Liver (tissue), 9 donors: Measurements from ENCODE around the gene CXCL17. TPM values are rescaled to one million over a fixed set of nuclear protein-coding genes. Genes with fewer than 3 reads are reported as not detected.

ENCODE experiments used
- DNase-seq: peaks from one replicate; pipeline ENCODE4 v3.0.0-alpha.2; 2017; ENCODE audit warnings: low spot score
- H3K27ac ChIP-seq, 2 donors: one replicate each; pipeline ENCODE4 v1.7.0; 2013; ENCODE audit warnings: inconsistent platforms in 2 of 2, low read length in 2 of 2, control low read depth in 1 of 2, low read depth in 1 of 2, mild to moderate bottlenecking in 1 of 2
- H3K27me3 ChIP-seq, 4 donors: one replicate each; pipeline versions ENCODE4 v1.6.1 to v1.7.0; 2013; ENCODE audit warnings: low read length in 3 of 4, inconsistent platforms in 1 of 4, mild to moderate bottlenecking in 1 of 4, moderate library complexity in 1 of 4; ENCODE audit not compliant: control insufficient read depth in 4 of 4, insufficient read depth in 4 of 4
- H3K36me3 ChIP-seq, 4 donors: one replicate each; pipeline versions ENCODE4 v1.6.1 to v1.7.0; 2013; ENCODE audit warnings: low read length in 3 of 4, mild to moderate bottlenecking in 3 of 4, low read depth in 1 of 4, moderate library complexity in 1 of 4; ENCODE audit not compliant: control insufficient read depth in 4 of 4, insufficient read depth in 3 of 4
- H3K4me1 ChIP-seq, 4 donors: one replicate each; pipeline versions ENCODE4 v1.6.1 to v1.7.0; 2013; ENCODE audit warnings: low read length in 3 of 4, mild to moderate bottlenecking in 3 of 4, moderate library complexity in 1 of 4; ENCODE audit not compliant: control insufficient read depth in 4 of 4, insufficient read depth in 4 of 4
- H3K4me3 ChIP-seq, 3 donors: one replicate each; pipeline versions ENCODE4 v1.6.1 to v1.7.0; 2013; ENCODE audit warnings: low read length in 3 of 3, control low read depth in 1 of 3, low read depth in 1 of 3, mild to moderate bottlenecking in 1 of 3
- H3K9ac ChIP-seq, 2 donors: one replicate each; pipeline ENCODE4 v1.7.0; 2013; ENCODE audit warnings: low read length in 2 of 2, mild to moderate bottlenecking in 2 of 2, moderate library complexity in 2 of 2, control low read depth in 1 of 2, low read depth in 1 of 2
- H3K9me3 ChIP-seq, 4 donors: one replicate each; pipeline versions ENCODE4 v1.6.1 to v1.7.0; 2013; ENCODE audit warnings: low read length in 3 of 4; ENCODE audit not compliant: control insufficient read depth in 4 of 4
- EGR1 ChIP-seq, 2 donors: IDR thresholded peaks; 2 replicates each; pipeline ENCODE4 v1.6.1; 2016 to 2018; ENCODE audit warnings: antibody characterized with exemption in 2 of 2, low read depth in 2 of 2
- FOXA1 ChIP-seq: IDR thresholded peaks from 2 replicates; pipeline ENCODE4 v1.6.1; 2016; ENCODE audit warnings: antibody characterized with exemption
- FOXA2 ChIP-seq: IDR thresholded peaks from 2 replicates; pipeline ENCODE4 v1.6.1; 2016; ENCODE audit warnings: antibody characterized with exemption
- GABPA ChIP-seq, 2 donors: IDR thresholded peaks in 1 of 2; conservative IDR thresholded peaks in 1 of 2; 2 replicates each; pipeline ENCODE4 v1.6.1; 2016; ENCODE audit warnings: antibody characterized with exemption in 2 of 2, mild to moderate bottlenecking in 1 of 2, moderate library complexity in 1 of 2
- HNF4A ChIP-seq, 2 donors: conservative IDR thresholded peaks; 2 replicates each; pipeline ENCODE4 v1.6.1; 2016; ENCODE audit warnings: antibody characterized with exemption in 2 of 2, mild to moderate bottlenecking in 2 of 2
- HNF4G ChIP-seq: IDR thresholded peaks from 2 replicates; pipeline ENCODE4 v1.6.1; 2016; ENCODE audit warnings: antibody characterized with exemption
- JUND ChIP-seq, 2 donors: IDR thresholded peaks; 2 replicates each; pipeline ENCODE4 v1.6.1; 2016; ENCODE audit warnings: antibody characterized with exemption in 2 of 2
- NR2F2 ChIP-seq: IDR thresholded peaks from 2 replicates; pipeline ENCODE4 v1.6.1; 2016; ENCODE audit warnings: antibody characterized with exemption
- RAD21 ChIP-seq, 2 donors: IDR thresholded peaks; 2 replicates each; pipeline ENCODE4 v1.6.1; 2016; ENCODE audit warnings: antibody characterized with exemption in 2 of 2, mild to moderate bottlenecking in 2 of 2
- RXRA ChIP-seq, 2 donors: IDR thresholded peaks; 2 replicates each; pipeline ENCODE4 v1.6.1; 2017 to 2018; ENCODE audit warnings: antibody characterized with exemption in 2 of 2, mild to moderate bottlenecking in 1 of 2
- TAF1 ChIP-seq: conservative IDR thresholded peaks from 2 replicates; pipeline ENCODE4 v1.6.1; 2016; ENCODE audit warnings: antibody characterized with exemption, mild to moderate bottlenecking
- YY1 ChIP-seq: IDR thresholded peaks from 2 replicates; pipeline ENCODE4 v1.6.1; 2016; ENCODE audit warnings: antibody characterized with exemption, mild to moderate bottlenecking
- WGBS: extraction: QIAGEN DNeasy Blood & Tissue Kit; methylation state at CpG from one replicate; pipeline ENCODE4 v1.1.7; 2013; 5-methylcytosine and 5-hydroxymethylcytosine counted together
- polyA plus RNA-seq, 2 donors: library from polyadenylated mRNA; stranded (reverse) in 1 of 2; unstranded in 1 of 2; fragments of 200-250 nt in 1 of 2; fragments of >200 nt in 1 of 2; fragmentation: Nextera tagmentation in 1 of 2; extraction: Ambion mirVana in 1 of 2; gene quantifications; one replicate each; pipeline versions ENCODE4 v1.2.1 to v1.2.3, GENCODE V29; 2013 to 2015
- total RNA-seq, 2 donors: library from RNA; depleted of rRNA; stranded (reverse); fragments of >200 nt; gene quantifications; one replicate each; pipeline ENCODE4 v1.2.3, GENCODE V29; 2014
- TF ChIP-seq, protein P1 (sequence below): IDR thresholded peaks from 2 replicates; pipeline ENCODE4 v1.6.1; 2016; ENCODE audit warnings: antibody characterized with exemption
- TF ChIP-seq, protein P2 (sequence below): IDR thresholded peaks from 2 replicates; pipeline ENCODE4 v1.6.1; 2016; ENCODE audit warnings: antibody characterized with exemption
- TF ChIP-seq, protein P3 (sequence below): fragments of 150-350 bp; IDR thresholded peaks from 2 replicates; pipeline ENCODE4 v1.5.1; 2017; ENCODE audit warnings: improper control_type of control experiment, low read depth, low read length; ENCODE audit not compliant: missing input control
- TF ChIP-seq, protein P4 (sequence below): IDR thresholded peaks from 2 replicates; pipeline ENCODE4 v1.6.1; 2016; ENCODE audit warnings: antibody characterized with exemption
- donor health status: healthy.
- donor health status: healthy.
- donor health status: healthy.
- donor health status: healthy.
- donor health status: healthy.

The CXCL17 gene
- total and polyA plus RNA-seq, 4 donors: 0.10 to 0.93 TPM; not detected in 2

DNA sequence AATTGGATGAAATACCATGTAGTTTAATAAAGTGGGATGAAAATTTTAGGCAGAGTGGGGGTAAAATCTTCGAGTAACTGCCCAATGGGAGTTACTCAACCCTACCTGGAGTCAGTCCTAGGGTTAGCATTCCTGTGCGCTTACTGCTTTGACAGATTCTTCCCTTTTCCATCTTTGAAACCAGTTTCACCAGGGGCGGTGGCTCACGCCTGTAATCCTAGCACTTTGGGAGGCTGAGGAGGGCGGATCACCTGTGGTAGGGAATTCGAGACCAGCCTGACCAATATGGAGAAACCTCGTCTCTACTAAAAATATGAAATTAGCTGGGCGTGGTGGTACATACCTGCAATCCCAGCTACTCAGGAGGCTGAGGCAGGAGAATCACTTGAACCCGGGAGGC lies 37.0 kb upstream of the CXCL17 start:
- Histone ChIP-seq H3K27ac (no peak overlapping the region), H3K4me1 (peaks cover 4 to 14% (median 8%) of the 10 kb centered on the region in 4 donors), H3K4me3 (no peak overlapping the region), H3K36me3 (no peaks in the 10 kb centered on the region), H3K9me3 (no peaks in the 10 kb centered on the region), H3K27me3 (no peaks in the 10 kb centered on the region), H3K9ac (no peak overlapping the region)
- DNase-seq: no peak
- TF ChIP-seq RAD21 (IDR thresholded peaks at IDR 0.05) (no peak), GABPA (IDR thresholded peaks at IDR 0.05 in 1 of 2, conservative IDR thresholded peaks at IDR 0.05 in 1 of 2) (no peak), HNF4A (conservative IDR thresholded peaks at IDR 0.05) (no peak), JUND (IDR thresholded peaks at IDR 0.05) (no peak), HNF4G (no peak), FOXA1 (no peak), FOXA2 (no peak), EGR1 (IDR thresholded peaks at IDR 0.05; ENCODE audit: low read depth in 2 of 2) (no peak), TAF1 (no peak), NR2F2 (no peak)
- TF ChIP-seq, protein P1, sequence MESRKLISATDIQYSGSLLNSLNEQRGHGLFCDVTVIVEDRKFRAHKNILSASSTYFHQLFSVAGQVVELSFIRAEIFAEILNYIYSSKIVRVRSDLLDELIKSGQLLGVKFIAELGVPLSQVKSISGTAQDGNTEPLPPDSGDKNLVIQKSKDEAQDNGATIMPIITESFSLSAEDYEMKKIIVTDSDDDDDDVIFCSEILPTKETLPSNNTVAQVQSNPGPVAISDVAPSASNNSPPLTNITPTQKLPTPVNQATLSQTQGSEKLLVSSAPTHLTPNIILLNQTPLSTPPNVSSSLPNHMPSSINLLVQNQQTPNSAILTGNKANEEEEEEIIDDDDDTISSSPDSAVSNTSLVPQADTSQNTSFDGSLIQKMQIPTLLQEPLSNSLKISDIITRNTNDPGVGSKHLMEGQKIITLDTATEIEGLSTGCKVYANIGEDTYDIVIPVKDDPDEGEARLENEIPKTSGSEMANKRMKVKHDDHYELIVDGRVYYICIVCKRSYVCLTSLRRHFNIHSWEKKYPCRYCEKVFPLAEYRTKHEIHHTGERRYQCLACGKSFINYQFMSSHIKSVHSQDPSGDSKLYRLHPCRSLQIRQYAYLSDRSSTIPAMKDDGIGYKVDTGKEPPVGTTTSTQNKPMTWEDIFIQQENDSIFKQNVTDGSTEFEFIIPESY: no peak
- TF ChIP-seq, protein P2, sequence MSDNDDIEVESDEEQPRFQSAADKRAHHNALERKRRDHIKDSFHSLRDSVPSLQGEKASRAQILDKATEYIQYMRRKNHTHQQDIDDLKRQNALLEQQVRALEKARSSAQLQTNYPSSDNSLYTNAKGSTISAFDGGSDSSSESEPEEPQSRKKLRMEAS: no peak
- TF ChIP-seq, protein P3, sequence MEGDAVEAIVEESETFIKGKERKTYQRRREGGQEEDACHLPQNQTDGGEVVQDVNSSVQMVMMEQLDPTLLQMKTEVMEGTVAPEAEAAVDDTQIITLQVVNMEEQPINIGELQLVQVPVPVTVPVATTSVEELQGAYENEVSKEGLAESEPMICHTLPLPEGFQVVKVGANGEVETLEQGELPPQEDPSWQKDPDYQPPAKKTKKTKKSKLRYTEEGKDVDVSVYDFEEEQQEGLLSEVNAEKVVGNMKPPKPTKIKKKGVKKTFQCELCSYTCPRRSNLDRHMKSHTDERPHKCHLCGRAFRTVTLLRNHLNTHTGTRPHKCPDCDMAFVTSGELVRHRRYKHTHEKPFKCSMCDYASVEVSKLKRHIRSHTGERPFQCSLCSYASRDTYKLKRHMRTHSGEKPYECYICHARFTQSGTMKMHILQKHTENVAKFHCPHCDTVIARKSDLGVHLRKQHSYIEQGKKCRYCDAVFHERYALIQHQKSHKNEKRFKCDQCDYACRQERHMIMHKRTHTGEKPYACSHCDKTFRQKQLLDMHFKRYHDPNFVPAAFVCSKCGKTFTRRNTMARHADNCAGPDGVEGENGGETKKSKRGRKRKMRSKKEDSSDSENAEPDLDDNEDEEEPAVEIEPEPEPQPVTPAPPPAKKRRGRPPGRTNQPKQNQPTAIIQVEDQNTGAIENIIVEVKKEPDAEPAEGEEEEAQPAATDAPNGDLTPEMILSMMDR: no peak
- WGBS: 96% methylated on average over 9 of the region's 9 CpGs

DNA sequence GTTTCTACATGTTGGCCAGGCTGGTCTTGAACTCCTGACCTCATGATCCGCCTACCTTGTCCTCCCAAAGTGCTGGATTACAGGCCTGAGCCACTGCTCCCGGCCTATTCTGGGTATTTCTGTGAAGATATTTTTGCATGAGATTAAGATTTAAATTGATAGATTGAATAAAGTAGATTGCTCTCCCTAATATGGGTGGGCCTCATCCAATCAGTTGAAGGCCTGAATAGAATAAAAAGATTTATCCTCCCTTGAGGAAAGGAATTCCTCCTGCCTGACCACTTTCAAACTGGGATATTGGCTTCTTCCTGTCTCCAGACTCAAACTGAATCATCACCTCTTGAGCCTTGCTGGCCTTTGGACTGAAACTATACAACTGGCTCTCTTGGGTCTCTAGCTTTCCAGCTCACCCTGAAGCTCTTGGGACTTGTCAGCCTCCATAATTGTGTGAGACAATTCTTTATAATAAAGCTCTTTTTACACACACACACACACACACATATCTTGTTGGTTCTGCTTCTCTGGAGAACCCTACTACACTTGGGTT lies 36.1 kb upstream of the CXCL17 start:
- Histone ChIP-seq H3K36me3 (no peaks in the 10 kb centered on the region), H3K9ac (no peak overlapping the region), H3K4me3 (no peak overlapping the region), H3K9me3 (no peaks in the 10 kb centered on the region), H3K27me3 (no peaks in the 10 kb centered on the region), H3K4me1 (peaks cover 4 to 14% (median 8%) of the 10 kb centered on the region in 4 donors), H3K27ac (no peak overlapping the region)
- TF ChIP-seq EGR1 (IDR thresholded peaks at IDR 0.05; ENCODE audit: low read depth in 2 of 2) (no peak), NR2F2 (no peak), JUND (IDR thresholded peaks at IDR 0.05) (no peak), HNF4A (conservative IDR thresholded peaks at IDR 0.05) (no peak), FOXA1 (no peak), HNF4G (no peak), FOXA2 (no peak), YY1 (no peak), RAD21 (IDR thresholded peaks at IDR 0.05) (no peak), GABPA (IDR thresholded peaks at IDR 0.05 in 1 of 2, conservative IDR thresholded peaks at IDR 0.05 in 1 of 2) (no peak), RXRA (IDR thresholded peaks at IDR 0.05) (no peak)
- TF ChIP-seq, protein P2: no peak
- TF ChIP-seq, protein P4, sequence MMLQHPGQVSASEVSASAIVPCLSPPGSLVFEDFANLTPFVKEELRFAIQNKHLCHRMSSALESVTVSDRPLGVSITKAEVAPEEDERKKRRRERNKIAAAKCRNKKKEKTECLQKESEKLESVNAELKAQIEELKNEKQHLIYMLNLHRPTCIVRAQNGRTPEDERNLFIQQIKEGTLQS: no peak
- TF ChIP-seq, protein P1: no peak
- TF ChIP-seq, protein P3: no peak
- WGBS: 95% methylated on average over 2 of the region's 2 CpGs
- no peak for DNase-seq
